OCI-LY3 (cell line): ENCODE data around the gene UBE2QL1.

ENCODE experiments used
- H2AFZ ChIP-seq: fragments of 200-600, 300-600 bp; shearing (Covaris generic); 2 replicates; pipeline ENCODE4 v1.6.0; 2014; ENCODE audit warnings: antibody characterized with exemption, low read depth, low read length
- H3K27ac ChIP-seq: fragments of 200-600, 300-600 bp; sonication (generic); 2 replicates; pipeline ENCODE4 v1.5.1; 2014; ENCODE audit warnings: mild to moderate bottlenecking, low read length, moderate library complexity, mixed read lengths
- H3K27me3 ChIP-seq: fragments of 200-600, 300-600 bp; sonication (generic); 2 replicates; pipeline ENCODE4 v1.6.1; 2014; ENCODE audit warnings: low read depth, low read length, mixed read lengths
- H3K36me3 ChIP-seq: fragments of 200-600, 300-600 bp; sonication (generic); replicated peaks from 2 replicates; pipeline ENCODE3; 2014; ENCODE audit warnings: low read depth, low read length, mixed read lengths
- H3K4me1 ChIP-seq: fragments of 300-600, 200-600 bp; sonication (generic); 2 replicates; pipeline ENCODE4 v1.6.1; 2014; ENCODE audit warnings: low read length, mixed read lengths
- H3K4me2 ChIP-seq: fragments of 200-600, 300-600 bp; sonication (generic); 2 replicates; pipeline ENCODE4 v1.6.1; 2014; ENCODE audit warnings: low read length, mixed read lengths
- H3K4me3 ChIP-seq: fragments of 300-600, 200-600 bp; sonication (generic); 2 replicates; pipeline ENCODE4 v1.5.1; 2014; ENCODE audit warnings: antibody characterized with exemption, mild to moderate bottlenecking, low read length, moderate library complexity
- H3K79me2 ChIP-seq: fragments of 300-600, 200-600 bp; shearing (Covaris generic); 2 replicates; pipeline ENCODE4 v1.6.1; 2014; ENCODE audit warnings: mild to moderate bottlenecking, low read length, mixed read lengths
- H3K9ac ChIP-seq: fragments of 300-600, 200-600 bp; shearing (Covaris generic); 2 replicates; pipeline ENCODE4 v1.6.0; 2014; ENCODE audit warnings: mild to moderate bottlenecking, low read length, moderate library complexity
- H3K9me3 ChIP-seq: fragments of 200-600, 300-600 bp; shearing (Covaris generic); 2 replicates; pipeline ENCODE4 v1.6.1; 2014; ENCODE audit warnings: low read length, mixed read lengths; ENCODE audit not compliant: insufficient read depth
- H4K20me1 ChIP-seq: fragments of 200-600, 300-600 bp; sonication (generic); 2 replicates; pipeline ENCODE4 v1.6.1; 2016; ENCODE audit warnings: low read length, mixed read lengths; ENCODE audit not compliant: insufficient read depth
- EZH2phosphoT487 ChIP-seq: fragments of 200-600 bp; shearing (Covaris generic); IDR thresholded peaks from 2 replicates; pipeline ENCODE4 v1.6.1; 2018; ENCODE audit warnings: antibody characterized with exemption, mixed run types, low read depth
- TF ChIP-seq, protein P1 (sequence below): fragments of 200-600, 300-600 bp; sonication (generic); IDR thresholded peaks from 2 replicates; pipeline ENCODE4 v1.5.1; 2014; ENCODE audit warnings: antibody characterized with exemption, low read length, low read depth

The UBE2QL1 gene

GRCh38 chr5:6484899-6485298 is 36.2 kb downstream of the UBE2QL1 start:
- H3K4me1 ChIP-seq = peaks cover 52% of the 10 kb centered on the region
- H4K20me1 ChIP-seq = no peaks in the 10 kb centered on the region; the same call in 1 of the 2 replicates
- peak overlapping the region; percentile 48; the same call in 1 of the 2 replicates for H3K4me2 ChIP-seq
- no peak overlapping the region for H3K9ac ChIP-seq
- H3K9me3 ChIP-seq = no peaks in the 10 kb centered on the region
- H2AFZ ChIP-seq = no peak overlapping the region
- H3K27me3 ChIP-seq = peaks cover 48% of the 10 kb centered on the region
- no peak overlapping the region for H3K27ac ChIP-seq
- no peaks in the 10 kb centered on the region for H3K36me3 ChIP-seq
- no peaks in the 10 kb centered on the region for H3K79me2 ChIP-seq
- H3K4me3 ChIP-seq = no peak overlapping the region
- TF ChIP-seq EZH2phosphoT487 = no peak
- TF ChIP-seq, protein P1, sequence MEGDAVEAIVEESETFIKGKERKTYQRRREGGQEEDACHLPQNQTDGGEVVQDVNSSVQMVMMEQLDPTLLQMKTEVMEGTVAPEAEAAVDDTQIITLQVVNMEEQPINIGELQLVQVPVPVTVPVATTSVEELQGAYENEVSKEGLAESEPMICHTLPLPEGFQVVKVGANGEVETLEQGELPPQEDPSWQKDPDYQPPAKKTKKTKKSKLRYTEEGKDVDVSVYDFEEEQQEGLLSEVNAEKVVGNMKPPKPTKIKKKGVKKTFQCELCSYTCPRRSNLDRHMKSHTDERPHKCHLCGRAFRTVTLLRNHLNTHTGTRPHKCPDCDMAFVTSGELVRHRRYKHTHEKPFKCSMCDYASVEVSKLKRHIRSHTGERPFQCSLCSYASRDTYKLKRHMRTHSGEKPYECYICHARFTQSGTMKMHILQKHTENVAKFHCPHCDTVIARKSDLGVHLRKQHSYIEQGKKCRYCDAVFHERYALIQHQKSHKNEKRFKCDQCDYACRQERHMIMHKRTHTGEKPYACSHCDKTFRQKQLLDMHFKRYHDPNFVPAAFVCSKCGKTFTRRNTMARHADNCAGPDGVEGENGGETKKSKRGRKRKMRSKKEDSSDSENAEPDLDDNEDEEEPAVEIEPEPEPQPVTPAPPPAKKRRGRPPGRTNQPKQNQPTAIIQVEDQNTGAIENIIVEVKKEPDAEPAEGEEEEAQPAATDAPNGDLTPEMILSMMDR = no peak

GRCh38 chr5:6485441-6485840 is 36.8 kb downstream of the UBE2QL1 start:
- H3K4me2 ChIP-seq = peak overlapping the region; percentile 48

GRCh38 chr5:6486074-6486473 is 37.4 kb downstream of the UBE2QL1 start:
- H3K9me3 ChIP-seq = no peaks in the 10 kb centered on the region
- H3K79me2 ChIP-seq = no peaks in the 10 kb centered on the region
- H3K4me1 ChIP-seq = peaks cover 40% of the 10 kb centered on the region
- no peaks in the 10 kb centered on the region for H4K20me1 ChIP-seq
- peaks cover 52% of the 10 kb centered on the region for H3K27me3 ChIP-seq
- TF ChIP-seq EZH2phosphoT487 = no peak
- TF ChIP-seq, protein P1 = no peak
- no peak overlapping the region for H3K9ac ChIP-seq
- no peak overlapping the region for H2AFZ ChIP-seq
- H3K27ac ChIP-seq = no peak overlapping the region
- no peak overlapping the region for H3K4me2 ChIP-seq
- no peaks in the 10 kb centered on the region for H3K36me3 ChIP-seq
- no peak overlapping the region for H3K4me3 ChIP-seq

More at GRCh38 chr5:6485441-6485840, 36.8 kb downstream of the UBE2QL1 start:
- Histone ChIP-seq H3K4me1 (peaks cover 46% of the 10 kb centered on the region), H3K27ac (no peak overlapping the region), H3K79me2 (no peaks in the 10 kb centered on the region), H3K27me3 (peaks cover 48% of the 10 kb centered on the region), H3K36me3 (no peaks in the 10 kb centered on the region), H4K20me1 (no peaks in the 10 kb centered on the region), H2AFZ (no peak overlapping the region), H3K9ac (no peak overlapping the region), H3K4me3 (no peak overlapping the region), H3K9me3 (no peaks in the 10 kb centered on the region)
- TF ChIP-seq EZH2phosphoT487 = no peak
- TF ChIP-seq, protein P1 = no peak

GRCh38 chr5:6487081-6487480 is 38.4 kb downstream of the UBE2QL1 start:
- no peak overlapping the region for H3K4me2 ChIP-seq
- no peak overlapping the region for H3K27ac ChIP-seq
- no peaks in the 10 kb centered on the region for H3K9me3 ChIP-seq
- H4K20me1 ChIP-seq = no peaks in the 10 kb centered on the region
- H3K79me2 ChIP-seq = no peaks in the 10 kb centered on the region
- H2AFZ ChIP-seq = no peak overlapping the region
- H3K9ac ChIP-seq = no peak overlapping the region
- no peak overlapping the region for H3K4me3 ChIP-seq
- peaks cover 33% of the 10 kb centered on the region for H3K4me1 ChIP-seq
- no peaks in the 10 kb centered on the region for H3K36me3 ChIP-seq
- peaks cover 61% of the 10 kb centered on the region for H3K27me3 ChIP-seq
- TF ChIP-seq, protein P1 = no peak
- TF ChIP-seq EZH2phosphoT487 = no peak
